Stimulated activated CD4-positive, alpha-beta T cell treated with anti-CD3 and anti-CD28 coated beads, Interleukin-4, amount 100 ng/mL, for 1 hour (primary cell): Measurements from ENCODE around the gene CCDC192.
"Not testable (repeated sequence)": the region's sequence is repeated elsewhere in the genome, so short reads cannot be mapped to it uniquely, and the experiment has no call there.

Experiments used
- DNase-seq: peaks from one replicate; pipeline ENCODE4 v3.0.0-alpha.2; 2020

Gene CCDC192

DNA sequence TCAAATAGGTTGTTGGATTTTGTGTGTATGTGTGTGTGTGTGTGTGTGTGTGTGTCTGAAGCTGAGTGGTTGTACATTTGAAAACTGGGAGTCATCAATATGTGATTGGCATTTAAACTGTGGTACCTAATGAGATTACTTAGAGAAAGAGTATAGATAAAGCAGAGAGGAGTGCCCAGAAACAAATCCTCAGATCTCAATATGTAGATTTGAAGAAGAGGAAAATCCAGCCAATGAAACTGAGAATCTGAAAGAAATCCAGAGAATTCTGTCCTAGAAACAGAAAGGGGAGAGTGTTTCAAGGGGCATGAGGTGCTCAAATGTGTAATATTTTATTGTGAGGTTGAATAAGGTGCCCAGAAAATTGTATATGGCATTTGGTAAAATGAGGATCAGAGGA lies 66.2 kb downstream of the CCDC192 start:
- DNase-seq: no peak

DNA sequence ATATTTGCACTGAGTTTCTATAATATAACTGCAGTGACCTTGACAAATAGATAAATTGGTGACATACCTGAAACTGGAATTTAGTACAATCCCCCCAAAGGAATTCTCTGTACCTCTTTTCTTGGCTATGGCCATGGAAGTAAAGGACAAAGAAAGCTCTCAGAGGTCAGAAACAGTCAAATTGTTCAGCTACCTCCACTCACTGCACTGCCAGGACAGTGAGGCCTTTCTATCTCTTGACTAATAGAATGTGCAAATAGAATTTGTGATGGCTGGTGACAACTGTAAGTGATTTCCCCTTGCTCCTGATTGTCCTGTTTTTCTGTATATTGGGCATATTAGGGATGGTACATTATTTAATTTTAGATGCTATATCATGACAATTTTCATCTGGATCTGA lies 67.1 kb downstream of the CCDC192 start:
- no peak for DNase-seq

DNA sequence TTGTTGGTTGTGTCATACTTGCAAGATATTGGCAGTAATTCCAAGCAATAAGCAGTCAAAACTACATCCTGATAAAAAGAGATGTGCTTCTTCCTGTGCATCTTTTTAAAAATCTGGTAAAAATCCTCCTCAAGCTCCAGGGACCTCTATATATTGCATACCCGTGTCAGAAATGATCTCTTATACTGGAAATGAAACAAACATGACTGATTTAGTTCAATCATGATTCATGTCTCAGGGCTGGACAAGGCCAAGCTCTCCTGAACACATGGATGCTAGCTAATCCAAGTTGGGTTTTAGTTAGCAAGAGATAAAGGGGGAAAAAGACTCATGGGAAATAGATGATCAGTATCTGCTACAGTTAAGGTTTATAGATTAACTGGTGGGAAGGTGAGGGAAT lies 69.3 kb downstream of the CCDC192 start:
- no peak for DNase-seq

DNA sequence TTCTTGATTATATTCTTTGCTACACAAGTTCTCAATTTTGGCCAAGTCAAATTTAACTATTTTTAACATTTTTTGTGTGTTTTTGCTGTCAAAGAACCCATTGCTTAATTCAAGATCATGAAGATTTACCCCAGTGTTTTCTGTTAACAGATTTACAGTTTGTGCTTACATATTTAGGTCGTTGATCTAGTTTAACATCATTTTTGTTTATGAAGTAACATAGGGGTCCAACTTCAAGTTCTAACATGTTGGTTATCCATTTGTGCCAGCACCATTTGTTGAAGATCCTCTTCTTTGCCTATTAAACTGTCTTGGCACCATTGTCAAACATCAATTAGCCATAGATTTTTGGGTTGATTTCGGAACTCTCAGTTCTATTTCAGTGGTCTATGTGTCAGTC lies 71.0 kb downstream of the CCDC192 start:
- DNase-seq: no peak

DNA sequence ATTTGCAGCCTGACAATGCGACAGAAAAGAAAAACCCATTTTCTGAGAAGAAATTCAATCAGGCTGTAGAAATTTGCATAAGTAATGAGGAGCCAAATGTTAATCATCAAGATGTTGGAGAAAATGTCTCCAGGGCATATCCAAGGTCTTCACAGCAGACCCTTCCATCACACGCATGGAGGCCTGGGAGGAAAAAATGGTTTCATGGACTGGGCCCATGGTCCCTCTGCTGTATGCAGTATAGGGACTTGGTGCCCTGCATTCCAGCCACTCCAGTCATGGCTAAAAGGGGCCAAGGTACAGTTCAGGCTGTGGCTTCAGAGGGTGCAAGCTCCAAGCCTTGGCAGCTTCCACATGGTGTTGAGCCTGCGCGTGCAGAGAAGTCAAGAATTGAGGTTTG lies 73.3 kb downstream of the CCDC192 start:
- no peak for DNase-seq

DNA sequence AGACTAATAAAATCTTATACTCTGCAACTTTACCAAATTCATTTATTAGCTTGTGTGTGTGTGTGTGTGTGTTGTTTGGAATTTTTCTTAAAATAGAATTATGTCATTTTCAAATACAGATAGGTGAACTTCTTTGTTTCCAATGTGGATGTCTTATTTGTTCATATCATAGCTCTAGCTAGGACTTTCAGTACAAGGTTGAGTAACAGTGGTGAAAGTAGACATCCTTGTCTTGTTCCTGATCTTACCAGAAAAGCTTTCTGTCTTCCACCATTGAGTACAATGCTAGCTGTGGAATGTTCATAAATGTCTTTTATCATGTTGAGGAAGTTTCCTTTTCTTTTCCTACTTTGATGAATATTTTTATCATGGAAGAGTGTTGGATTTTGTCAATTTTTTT lies 74.8 kb downstream of the CCDC192 start:
- no peak for DNase-seq

DNA sequence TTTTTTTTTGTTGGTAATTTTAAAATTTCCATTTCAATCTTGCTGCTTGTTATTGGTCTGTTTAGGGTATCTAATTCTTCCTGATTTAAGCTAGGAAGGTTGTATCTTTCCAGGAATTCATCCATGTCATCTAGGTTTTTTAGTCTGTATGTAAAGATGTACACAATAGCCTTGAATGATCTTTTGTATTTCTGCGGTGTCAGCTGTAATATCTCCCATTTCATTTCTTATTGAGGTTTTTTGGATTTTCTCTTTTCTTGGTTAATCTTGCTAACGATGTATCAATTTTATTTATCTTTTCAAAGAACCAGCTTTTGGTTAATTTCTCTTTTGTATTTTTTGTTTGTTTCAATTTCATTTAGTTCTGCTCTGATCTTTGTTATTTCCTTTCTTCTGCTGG lies 79.3 kb downstream of the CCDC192 start:
- not testable (repeated sequence) for DNase-seq

DNA sequence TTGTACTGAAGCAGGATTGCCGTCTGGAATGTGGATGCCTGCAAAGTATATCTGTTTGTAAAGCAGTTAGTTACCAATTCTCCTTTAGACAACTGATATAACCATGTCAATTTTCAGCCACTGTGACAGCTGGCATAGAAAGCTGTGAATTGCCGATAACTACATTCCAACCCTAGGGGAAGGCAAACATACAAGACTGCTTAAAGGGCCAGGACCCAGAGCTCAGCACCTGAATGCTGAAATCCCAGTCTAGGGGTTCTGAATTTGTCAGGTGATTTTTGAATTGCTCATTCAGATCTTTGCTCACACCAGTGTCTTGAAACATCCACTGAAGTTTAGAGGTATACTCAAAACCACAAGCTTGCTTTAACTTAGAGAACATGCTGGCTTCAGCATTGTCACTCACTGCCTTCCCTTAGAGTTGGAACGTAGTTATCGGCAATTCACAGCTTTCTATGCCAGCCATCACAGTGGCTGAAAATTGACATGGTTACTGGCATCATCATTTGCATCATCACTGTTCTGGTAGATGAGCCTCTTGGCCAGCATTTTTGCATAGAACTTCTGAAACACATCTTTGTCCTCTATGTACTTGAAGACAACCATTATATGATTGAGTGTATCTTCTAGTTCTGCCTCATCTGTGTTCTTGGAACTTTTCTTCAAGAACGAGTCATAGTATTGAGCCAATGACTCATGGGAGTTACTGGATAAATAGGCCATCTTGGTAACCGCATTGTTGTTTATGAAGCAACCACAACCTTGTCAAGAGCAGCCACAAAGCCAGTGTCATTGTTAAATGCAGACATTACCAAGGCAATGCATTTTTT lies 82.1 kb downstream of the CCDC192 start:
- DNase-seq: no peak

DNA sequence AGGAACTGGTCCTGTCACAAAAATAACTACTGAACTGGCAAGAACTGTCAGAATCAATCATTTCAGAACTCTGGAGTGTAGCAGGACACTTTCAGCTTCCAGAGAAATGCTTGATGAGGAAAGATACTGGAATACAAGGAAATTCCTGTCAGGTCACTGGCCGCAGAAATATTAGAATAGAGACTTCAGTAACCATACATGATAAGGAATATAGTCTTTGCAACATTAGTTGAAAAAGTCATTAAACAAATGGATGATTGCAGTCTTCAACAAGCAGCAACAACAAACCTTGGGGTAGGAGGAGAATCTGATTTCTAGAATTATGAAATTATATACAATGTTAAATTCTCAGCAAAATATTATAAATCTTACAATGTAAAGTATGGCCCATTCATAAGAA lies 88.2 kb downstream of the CCDC192 start:
- DNase-seq: no peak

DNA sequence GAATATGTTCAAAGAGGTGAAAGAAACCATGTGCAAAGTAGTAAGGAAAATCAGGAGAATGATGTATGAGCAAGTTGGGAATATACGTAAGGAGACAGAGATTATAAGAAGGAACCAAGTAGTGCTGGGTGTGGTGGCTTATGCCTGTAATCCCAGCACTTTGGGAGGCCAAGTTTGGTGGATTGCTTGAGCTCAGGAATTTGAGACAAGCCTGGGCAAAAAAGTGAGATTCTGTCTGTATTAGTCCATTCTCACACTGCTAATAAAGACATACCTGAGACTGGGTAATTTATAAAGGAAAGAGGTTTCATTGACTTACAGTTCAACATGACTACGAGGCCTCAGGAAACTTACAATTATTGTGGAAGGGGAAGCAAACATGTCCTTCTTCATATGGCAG lies 88.7 kb downstream of the CCDC192 start:
- not testable (repeated sequence) for DNase-seq

DNA sequence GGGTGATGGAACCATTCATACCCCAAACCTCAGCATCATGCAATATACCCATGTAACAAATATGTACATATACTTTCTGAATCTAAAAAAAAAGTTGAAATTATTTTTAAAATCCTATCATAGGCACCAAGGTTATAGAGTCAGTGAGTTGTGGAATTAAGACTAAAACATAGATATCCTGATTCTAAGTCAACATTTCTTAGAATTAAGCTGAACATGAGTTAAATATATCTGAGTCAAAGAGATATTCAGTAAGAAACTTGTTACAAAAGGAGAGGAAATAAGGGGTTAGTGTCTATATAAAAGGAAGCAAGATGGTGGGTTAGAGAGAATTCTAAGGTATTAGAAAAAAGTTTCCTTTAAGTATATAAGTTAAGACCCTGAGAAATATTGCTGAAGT lies 89.9 kb downstream of the CCDC192 start:
- no peak for DNase-seq

DNA sequence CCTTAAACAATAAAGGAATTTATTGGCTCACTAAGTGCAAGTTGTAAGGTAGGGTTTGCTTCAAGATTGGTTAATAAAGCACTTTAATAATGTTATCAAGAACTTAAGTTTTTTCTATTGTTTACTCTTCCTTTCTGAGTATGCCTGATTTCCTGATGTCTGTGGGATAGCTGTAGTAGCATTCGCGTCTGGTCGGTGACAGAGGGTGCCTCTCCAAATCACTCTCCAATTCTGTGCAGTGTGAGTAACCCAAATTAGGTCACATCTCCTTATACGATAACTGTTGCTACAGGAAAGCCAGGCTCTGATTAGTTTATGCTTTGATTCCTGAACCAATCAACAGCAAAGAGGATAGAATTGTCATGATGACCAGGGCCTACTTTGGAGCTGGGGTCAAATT lies 90.7 kb downstream of the CCDC192 start:
- no peak for DNase-seq

DNA sequence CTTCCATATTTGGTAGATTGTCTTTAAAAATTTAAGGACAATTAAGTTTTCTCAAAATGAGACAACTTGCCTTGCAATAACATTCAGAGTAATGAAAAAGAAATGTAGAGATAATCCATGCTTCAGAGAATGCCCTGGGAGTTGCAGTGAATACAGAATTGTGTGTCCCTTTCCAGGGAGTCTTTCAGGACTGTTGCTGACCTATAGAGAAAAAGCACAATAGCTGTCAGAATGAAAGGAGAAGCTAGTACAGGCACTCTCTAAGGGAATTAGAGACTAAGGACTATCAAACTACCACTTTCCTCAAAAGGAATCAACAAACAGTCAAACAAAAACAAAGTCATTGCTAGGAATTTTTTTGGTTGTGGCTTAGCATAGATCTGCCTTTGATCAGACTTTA lies 93.0 kb downstream of the CCDC192 start:
- no peak for DNase-seq

DNA sequence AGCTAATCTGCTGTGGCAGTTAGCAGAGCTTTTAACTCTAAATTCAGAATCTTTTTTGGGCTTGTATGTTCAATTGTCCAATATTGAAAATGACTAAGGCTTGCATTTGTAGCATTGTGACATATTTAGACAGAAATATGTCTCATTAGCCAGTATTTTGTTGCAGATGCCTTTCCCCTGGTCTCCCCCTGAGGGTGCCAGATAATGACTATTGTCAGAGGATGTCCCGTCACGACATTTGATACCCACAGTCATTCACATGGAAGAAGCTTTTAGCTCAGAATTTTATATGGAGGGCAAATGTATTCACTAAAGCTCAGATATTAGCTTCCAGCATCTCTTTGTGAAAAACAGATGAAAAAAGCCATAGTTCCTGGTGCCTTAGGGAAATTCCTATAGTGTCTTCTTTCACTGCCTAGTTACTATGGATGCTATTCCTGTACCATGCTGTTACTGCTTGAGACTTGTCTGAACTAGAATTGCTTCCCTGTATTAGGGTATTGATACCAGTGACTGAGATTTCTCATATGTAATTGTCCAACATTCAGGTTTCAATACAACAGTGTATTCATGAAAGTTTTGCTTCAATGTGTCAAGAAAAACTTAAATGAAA lies 96.2 kb downstream of the CCDC192 start:
- no peak for DNase-seq

DNA sequence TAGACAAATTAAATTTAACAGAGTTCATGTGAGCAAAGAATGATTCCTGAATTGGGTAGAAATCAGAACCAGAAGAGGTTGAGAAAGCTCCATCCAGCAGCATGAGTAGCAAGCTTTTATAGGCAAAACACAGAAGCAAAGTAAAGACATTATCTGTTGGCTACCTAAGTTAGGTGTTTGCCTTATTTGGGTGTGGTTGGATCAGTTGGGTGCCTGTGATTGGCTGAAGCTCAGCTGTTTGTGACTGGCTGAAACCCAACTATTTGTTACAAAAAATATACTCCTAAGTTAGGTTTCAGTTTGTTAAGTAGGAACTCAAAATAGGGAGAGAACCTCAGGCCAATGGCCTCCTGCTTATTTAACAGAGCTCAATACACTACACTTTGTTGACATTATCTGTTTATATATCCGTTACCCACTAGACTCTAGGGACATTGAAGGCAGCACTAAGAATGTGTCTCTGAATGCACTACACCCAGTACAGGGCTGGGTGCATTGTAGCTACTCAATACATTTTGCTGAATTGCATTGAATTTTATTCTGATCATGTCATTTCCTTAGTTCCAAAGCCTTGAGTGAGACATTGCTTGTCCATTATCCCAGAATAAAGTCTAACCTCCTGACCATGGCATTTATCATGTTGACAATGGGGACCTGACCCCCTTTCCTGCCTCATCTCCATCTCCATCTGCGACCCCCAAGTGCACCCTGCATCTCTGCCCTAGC lies 98.7 kb downstream of the CCDC192 start:
- DNase-seq: no peak

DNA sequence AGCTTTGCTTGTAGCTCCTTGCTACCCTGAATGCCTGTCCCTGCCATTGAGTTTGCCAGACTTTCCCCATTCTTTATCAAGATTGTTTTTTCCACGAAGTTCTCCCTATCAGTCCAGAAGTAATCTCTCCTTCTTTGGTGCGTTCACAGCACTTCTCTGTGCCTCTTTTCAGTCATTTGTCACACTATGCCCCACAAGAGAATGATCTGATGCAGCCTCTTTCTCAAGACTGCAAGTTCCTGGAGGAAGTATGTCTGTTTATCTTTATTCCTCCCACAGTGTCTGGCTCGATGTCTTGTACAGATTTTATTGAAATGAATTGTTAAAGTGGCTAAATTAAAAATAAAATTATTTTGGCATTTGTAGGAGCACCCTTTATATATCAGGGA lies 99.3 kb downstream of the CCDC192 start:
- no peak for DNase-seq

DNA sequence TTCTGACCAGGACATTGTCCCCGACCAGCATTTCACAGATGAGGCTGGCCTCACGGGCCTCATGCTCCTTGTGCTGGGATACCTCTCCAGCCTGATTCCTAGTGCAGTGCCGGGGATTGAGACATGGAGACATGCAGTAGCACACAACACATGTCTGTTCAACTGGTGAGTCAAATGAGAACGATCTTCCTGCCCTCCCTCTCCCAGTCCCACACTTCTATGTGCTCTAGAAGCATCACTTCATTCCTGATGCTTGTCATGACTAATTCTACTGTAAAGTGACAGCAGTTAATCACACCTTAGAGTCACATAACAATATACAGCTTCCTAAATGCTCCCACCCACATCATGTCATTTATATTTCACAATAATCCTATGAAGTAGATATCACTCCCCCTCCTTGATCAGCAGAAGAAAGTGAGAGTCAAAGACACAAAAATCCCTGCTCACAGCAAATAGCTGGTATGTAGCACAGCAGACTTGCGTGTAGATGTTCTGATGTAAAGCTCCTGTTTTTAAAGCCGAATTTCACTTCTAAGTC lies 101.8 kb downstream of the CCDC192 start:
- no peak for DNase-seq

DNA sequence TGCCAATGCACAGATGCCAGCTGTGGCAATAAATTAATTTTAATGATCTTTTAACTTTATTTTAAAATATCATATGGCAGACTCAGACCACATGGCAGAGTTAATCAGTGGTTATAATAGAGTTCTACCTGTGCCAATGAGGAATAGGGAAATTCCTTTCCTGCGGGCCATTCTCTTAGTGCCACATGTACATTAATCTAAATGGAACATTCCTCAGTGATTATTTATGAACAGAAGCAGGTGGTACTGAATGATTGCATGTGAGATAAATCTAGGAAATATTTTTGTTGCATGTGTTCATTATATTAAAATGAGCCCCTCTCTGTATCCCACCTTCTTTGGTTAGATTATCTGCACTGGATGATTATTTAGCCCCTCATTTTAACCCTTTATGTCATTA lies 102.3 kb downstream of the CCDC192 start:
- DNase-seq: no peak

DNA sequence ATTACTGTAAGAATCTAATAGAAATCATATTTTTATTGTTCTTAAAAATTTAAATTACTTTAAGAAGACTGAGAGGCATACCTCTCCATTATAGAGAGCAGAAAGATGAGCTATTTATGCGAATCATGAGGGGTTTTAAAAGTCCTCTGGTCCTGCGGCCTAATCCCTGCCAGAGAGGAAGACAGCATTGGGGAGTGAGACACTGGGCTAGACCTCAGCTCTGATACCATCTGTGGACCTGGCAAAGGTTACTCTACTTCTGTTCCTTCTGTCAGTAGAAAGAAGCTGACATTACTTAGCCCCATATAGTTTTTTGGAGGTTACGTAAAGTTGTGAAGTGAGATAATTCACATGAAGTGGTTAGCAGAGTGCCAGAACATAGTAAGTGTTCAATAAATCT lies 103.6 kb downstream of the CCDC192 start:
- no peak for DNase-seq

DNA sequence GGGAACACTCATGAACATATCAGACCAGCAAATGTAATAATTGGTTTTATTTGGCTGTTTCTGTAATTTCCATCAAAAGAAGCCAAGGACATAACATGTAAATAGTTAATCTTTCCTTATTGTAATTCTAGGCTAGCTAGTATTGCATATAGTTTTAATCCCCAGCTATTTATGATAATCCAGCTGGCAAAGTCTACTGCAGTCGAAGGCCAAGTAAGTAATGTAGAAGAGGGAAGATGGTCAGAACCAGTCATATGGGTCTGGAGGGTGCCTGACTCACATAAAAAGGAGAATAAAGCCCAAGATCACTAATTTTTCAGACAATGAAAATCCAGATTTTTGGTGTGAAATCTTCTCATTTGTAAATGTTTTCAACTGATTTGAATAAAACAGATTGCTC lies 106.3 kb downstream of the CCDC192 start:
- DNase-seq: no peak

DNA sequence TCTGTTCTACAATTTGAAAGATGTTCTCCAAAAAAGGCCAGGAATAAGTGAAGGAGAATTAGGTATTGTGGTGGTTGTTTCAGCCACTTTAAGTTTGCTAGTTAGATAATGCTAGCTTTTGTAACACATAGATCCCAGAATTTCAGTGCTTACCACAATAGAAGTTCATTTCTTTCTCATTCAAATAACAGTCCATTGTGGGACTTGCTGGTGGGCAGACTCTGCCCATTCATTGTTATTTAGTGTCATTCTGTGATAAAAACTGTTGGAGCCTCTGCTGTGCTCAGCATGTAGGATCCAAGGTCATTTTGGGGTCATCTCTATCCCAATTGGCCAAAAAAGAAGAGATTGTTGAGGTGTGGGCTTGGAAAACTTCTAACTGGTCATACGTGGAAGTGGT lies 106.8 kb downstream of the CCDC192 start:
- DNase-seq: no peak

DNA sequence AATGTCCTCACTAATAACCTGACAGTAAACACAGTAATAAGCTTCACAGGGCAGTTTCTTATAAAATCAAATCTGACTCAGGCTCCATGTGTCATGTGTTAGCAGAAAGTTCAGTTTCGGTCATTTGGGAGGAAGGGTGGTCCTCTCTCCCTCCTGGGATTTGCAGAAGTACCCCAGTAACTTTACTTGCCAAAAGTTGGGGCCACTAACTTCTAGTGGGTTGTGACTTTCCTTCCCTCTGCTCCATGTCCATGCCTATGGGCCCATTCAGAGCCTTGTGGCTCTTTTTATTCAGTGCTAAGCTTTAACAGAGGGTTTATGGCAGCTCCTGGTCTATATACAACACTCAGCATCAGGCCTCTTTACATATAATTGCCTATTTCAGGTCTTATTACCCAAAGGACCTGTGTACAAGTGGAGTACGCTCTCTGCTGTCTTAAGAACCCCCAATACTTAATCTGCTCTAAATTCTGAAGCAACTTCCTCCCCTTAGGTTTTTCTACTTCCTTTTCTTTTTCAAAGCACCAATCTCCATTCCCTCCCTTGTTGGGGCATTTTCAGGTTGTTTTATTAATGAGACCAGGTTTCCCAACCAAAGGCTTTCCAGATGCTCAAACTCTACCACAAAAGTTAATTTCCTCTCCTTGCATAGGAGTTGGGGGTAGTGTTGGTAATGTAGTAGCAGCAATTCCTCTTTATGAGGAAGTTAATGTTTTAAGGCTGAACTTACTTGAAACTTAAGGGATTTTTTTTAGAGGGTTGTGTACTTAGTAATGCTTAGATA lies 107.7 kb downstream of the CCDC192 start:
- no peak for DNase-seq

DNA sequence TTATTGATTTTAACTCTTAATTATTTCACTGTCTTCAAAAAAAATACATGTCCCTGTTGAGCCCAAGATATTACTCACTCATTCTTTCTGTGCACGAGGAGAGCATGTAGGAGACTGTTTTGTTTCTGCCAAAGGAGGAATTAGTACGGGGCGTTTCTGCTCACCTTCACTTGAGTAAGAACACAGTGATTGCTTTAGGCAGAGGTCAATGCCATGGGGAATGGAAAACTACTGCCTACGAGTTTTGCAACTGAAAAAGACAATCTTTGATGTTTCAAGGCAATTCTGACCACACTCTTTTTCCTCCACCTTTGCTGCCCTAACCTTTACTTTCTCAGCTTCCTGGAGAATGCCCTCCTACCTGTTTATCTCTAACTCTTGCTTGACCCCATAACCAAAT lies 109.4 kb downstream of the CCDC192 start:
- no peak for DNase-seq
